HepG2 (cell line): ENCODE measurements around the gene ARHGEF16. TPM values are rescaled to one million over a fixed set of nuclear protein-coding genes. Genes with fewer than 3 reads are reported as not detected.

ENCODE experiments used
- ARNT2 ChIP-seq: sonication (generic); formaldehyde crosslinking; IDR thresholded peaks from 2 replicates; pipeline ENCODE4 v1.8.0; 2022; ENCODE audit warnings: mild to moderate bottlenecking, low read depth, missing genetic modification reagents, moderate library complexity
- ATF6 ChIP-seq: sonication (generic); formaldehyde crosslinking; conservative IDR thresholded peaks from 2 replicates; pipeline ENCODE4 v1.4.0; 2020; ENCODE audit warnings: missing genetic modification reagents
- CCAR2 ChIP-seq: fragments of 200-400 bp; formaldehyde crosslinking; optimal IDR thresholded peaks from 2 replicates; pipeline ENCODE3; 2018; ENCODE audit warnings: low read depth, mild to moderate bottlenecking, low read length, moderate library complexity
- DBP ChIP-seq: sonication (generic); formaldehyde crosslinking; IDR thresholded peaks from 2 replicates; pipeline ENCODE4 v1.4.0; 2020; ENCODE audit warnings: missing genetic modification reagents; ENCODE audit errors: not compliant biosample characterization
- MTA3 ChIP-seq: sonication (generic); formaldehyde crosslinking; IDR thresholded peaks from 2 replicates; pipeline ENCODE4 v1.4.0; 2020; ENCODE audit warnings: missing genetic modification reagents
- NAIF1 ChIP-seq: sonication (generic); formaldehyde crosslinking; IDR thresholded peaks from 2 replicates; pipeline ENCODE4 v1.5.0; 2020; ENCODE audit warnings: mild to moderate bottlenecking, missing genetic modification reagents, borderline replicate concordance
- NFE2 ChIP-seq: sonication (generic); formaldehyde crosslinking; IDR thresholded peaks from 2 replicates; pipeline ENCODE4 v1.4.0; 2020; ENCODE audit warnings: missing genetic modification reagents
- RERE ChIP-seq: IDR thresholded peaks from 2 replicates; pipeline ENCODE4 v1.6.1; 2016; ENCODE audit warnings: low read depth, missing genetic modification reagents, missing compliant biosample characterization
- WIZ ChIP-seq: sonication (generic); formaldehyde crosslinking; IDR thresholded peaks from 2 replicates; pipeline ENCODE4 v1.5.1; 2020; ENCODE audit warnings: mild to moderate bottlenecking, missing genetic modification reagents
- ZNF17 ChIP-seq: sonication (generic); formaldehyde crosslinking; IDR thresholded peaks from 2 replicates; pipeline ENCODE4 v1.5.0; 2020; ENCODE audit warnings: mild to moderate bottlenecking, missing genetic modification reagents
- ZNF503 ChIP-seq: sonication (generic); formaldehyde crosslinking; IDR thresholded peaks from 2 replicates; pipeline ENCODE4 v1.4.0; 2020; ENCODE audit warnings: missing genetic modification reagents
- ZNF556 ChIP-seq: sonication (generic); formaldehyde crosslinking; IDR thresholded peaks from 2 replicates; pipeline ENCODE4 v1.4.0; 2020; ENCODE audit warnings: mild to moderate bottlenecking, missing genetic modification reagents, borderline replicate concordance
- ZNF619 ChIP-seq: sonication (generic); formaldehyde crosslinking; IDR thresholded peaks from 2 replicates; pipeline ENCODE4 v1.4.0; 2020; ENCODE audit warnings: mild to moderate bottlenecking, missing genetic modification reagents
- polyA plus RNA-seq, 8 experiments: library from polyadenylated mRNA; depleted of rRNA in 3 of 8; stranded (reverse) in 7 of 8; unstranded in 1 of 8; fragments of >200 nt; fragmentation: Illumina TruSeq in 4 of 8; extraction: Trizol in 4 of 8; gene quantifications; 2 replicates each; pipeline versions ENCODE4 v1.2.1 to v1.2.3, GENCODE V29; 2011 to 2016; ENCODE audit warnings: low read depth in 4 of 8, missing spikeins in 1 of 8, mixed read lengths in 1 of 8; ENCODE audit not compliant: insufficient read depth in 1 of 8
- total RNA-seq, 5 experiments: library from RNA; depleted of rRNA; stranded (reverse); fragments of >200 nt; fragmentation: Illumina TruSeq; extraction: Trizol; gene quantifications; 2 replicates each; pipeline ENCODE4 v1.2.3, GENCODE V29; 2016; ENCODE audit warnings: low read depth in 1 of 5
- TF ChIP-seq, protein P1 (sequence below): sonication (generic); formaldehyde crosslinking; IDR thresholded peaks from 2 replicates; pipeline ENCODE4 v1.4.0; 2020; ENCODE audit warnings: missing genetic modification reagents

Gene ARHGEF16
- total and polyA plus RNA-seq, 2 of the 13 experiments (the other 11 are each of a cell fraction or from before 2014, with no cell fraction given), result 20.3 to 39.9 TPM

- TF ChIP-seq ZNF619 (CRISPR knock-in tag), result no peak
- TF ChIP-seq WIZ (CRISPR knock-in tag), result 0 out of 2 replicates have a peak, but pooled peaks have one; percentile 54
- TF ChIP-seq, protein P1, sequence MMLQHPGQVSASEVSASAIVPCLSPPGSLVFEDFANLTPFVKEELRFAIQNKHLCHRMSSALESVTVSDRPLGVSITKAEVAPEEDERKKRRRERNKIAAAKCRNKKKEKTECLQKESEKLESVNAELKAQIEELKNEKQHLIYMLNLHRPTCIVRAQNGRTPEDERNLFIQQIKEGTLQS (CRISPR knock-in tag), result no peak
- TF ChIP-seq CCAR2, result no peak
- TF ChIP-seq ZNF503, result no peak
- no peak for TF ChIP-seq NAIF1
- TF ChIP-seq NFE2 (CRISPR knock-in tag), result no peak
- peak; percentile 28; the same call in 1 of the 2 replicates for TF ChIP-seq ZNF556
- no peak for TF ChIP-seq ZNF17
- no peak for TF ChIP-seq DBP (CRISPR knock-in tag)
- TF ChIP-seq ARNT2 (CRISPR knock-in tag), result no peak; the same call in 1 of the 2 replicates
- TF ChIP-seq RERE (CRISPR knock-in tag), result 0 out of 2 replicates have a peak, but pooled peaks have one; percentile 5
- TF ChIP-seq MTA3, result no peak
- TF ChIP-seq ATF6, result no peak
Measured at GRCh38 chr1:3459940-3460671, 5.6 kb downstream of the ARHGEF16 start (continued).
